ENCODE data around the gene CD180. TPM values are rescaled to one million over a fixed set of nuclear protein-coding genes. Genes with fewer than 3 reads are reported as not detected.
"Not testable (repeated sequence)": the region's sequence is repeated elsewhere in the genome, so short reads cannot be mapped to it uniquely, and the experiment has no call there.

CD180 gene
- total RNA-seq, 6 experiments from 2014 or later = 0.44 to 3.3 (median 0.67) TPM

DNA sequence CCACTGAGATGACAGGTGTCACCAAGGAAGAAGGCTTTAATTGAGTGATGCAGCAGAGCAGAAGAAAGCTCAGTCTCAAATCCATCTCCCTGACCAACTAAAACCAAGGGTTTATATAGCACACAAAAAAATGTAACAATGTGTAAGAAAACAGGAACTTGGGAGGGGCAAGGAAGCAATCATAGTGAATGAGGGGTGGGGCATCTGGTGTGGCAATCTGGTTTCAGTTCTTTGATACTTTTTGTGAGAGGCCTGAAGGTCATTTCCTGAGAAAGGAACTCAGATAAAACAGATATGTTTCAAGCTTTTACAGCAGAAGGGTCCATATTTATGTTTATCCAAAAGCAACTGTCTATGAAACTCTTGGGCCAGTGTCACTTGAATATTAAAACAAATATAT is 19.7 kb downstream of the CD180 start:
- ATAC-seq (no peak), DNase-seq (no peak)
- Histone ChIP-seq H3K4me1 (no peaks in the 10 kb centered on the region), H3K36me3 (no peaks in the 10 kb centered on the region), H3K27ac (no peak overlapping the region), H3K9me3 (no peaks in the 10 kb centered on the region), H3K27me3 (no peaks in the 10 kb centered on the region), H3K4me3 (no peak overlapping the region)
- intact Hi-C loops (cut with DNase I) = no loop called here
- TF ChIP-seq POLR2A (IDR thresholded peaks at IDR 0.05) = no peak
- TF ChIP-seq, protein P1, sequence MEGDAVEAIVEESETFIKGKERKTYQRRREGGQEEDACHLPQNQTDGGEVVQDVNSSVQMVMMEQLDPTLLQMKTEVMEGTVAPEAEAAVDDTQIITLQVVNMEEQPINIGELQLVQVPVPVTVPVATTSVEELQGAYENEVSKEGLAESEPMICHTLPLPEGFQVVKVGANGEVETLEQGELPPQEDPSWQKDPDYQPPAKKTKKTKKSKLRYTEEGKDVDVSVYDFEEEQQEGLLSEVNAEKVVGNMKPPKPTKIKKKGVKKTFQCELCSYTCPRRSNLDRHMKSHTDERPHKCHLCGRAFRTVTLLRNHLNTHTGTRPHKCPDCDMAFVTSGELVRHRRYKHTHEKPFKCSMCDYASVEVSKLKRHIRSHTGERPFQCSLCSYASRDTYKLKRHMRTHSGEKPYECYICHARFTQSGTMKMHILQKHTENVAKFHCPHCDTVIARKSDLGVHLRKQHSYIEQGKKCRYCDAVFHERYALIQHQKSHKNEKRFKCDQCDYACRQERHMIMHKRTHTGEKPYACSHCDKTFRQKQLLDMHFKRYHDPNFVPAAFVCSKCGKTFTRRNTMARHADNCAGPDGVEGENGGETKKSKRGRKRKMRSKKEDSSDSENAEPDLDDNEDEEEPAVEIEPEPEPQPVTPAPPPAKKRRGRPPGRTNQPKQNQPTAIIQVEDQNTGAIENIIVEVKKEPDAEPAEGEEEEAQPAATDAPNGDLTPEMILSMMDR (IDR thresholded peaks at IDR 0.05) = no peak

GRCh38 chr5:67173959-67174358 is 22.6 kb downstream of the CD180 start:
- H3K9me3 ChIP-seq = no peaks in the 10 kb centered on the region
- H3K27me3 ChIP-seq = no peaks in the 10 kb centered on the region
- intact Hi-C loops (cut with DNase I) = no loop called here
- TF ChIP-seq, protein P1 (IDR thresholded peaks at IDR 0.05) = no peak
- no peak for TF ChIP-seq POLR2A (IDR thresholded peaks at IDR 0.05)
- no peak for ATAC-seq
- no peaks in the 10 kb centered on the region for H3K4me1 ChIP-seq
- no peaks in the 10 kb centered on the region for H3K36me3 ChIP-seq
- 100% methylated on average over 1 of the region's 1 CpG for WGBS (ENCODE audit: insufficient coverage, low coverage, low lambda C conversion rate, missing lambda C conversion rate)
- H3K27ac ChIP-seq = no peak overlapping the region
- no peak overlapping the region for H3K4me3 ChIP-seq
- no peak for DNase-seq

DNA sequence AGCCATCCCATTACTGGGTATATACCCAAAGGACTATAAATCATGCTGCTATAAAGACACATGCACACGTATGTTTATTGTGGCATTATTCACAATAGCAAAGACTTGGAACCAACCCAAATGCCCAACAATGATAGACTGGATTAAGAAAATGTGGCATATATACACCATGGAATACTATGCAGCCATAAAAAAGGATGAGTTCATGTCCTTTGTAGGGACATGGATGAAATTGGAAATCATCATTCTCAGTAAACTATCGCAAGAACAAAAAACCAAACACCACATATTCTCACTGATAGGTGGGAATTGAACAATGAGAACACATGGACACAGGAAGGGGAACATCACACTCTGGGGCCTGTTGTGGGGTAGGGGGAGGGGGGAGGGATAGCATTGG is 23.2 kb downstream of the CD180 start:
- H3K36me3 ChIP-seq; DNase-seq; H3K4me3 ChIP-seq; H3K27ac ChIP-seq; intact Hi-C loops (cut with DNase I); H3K27me3 ChIP-seq; ATAC-seq; H3K4me1 ChIP-seq; H3K9me3 ChIP-seq: not testable (repeated sequence)
- no CpG with 5 or more reads among the region's 2 CpGs for WGBS (ENCODE audit: insufficient coverage, low coverage, low lambda C conversion rate, missing lambda C conversion rate)

- ATAC-seq (no peak), DNase-seq (no peak)
- 72% methylated on average over 3 of the region's 3 CpGs for WGBS (ENCODE audit: insufficient coverage, low coverage, low lambda C conversion rate, missing lambda C conversion rate)
- Histone ChIP-seq H3K4me3 (no peak overlapping the region), H3K9me3 (no peaks in the 10 kb centered on the region), H3K27me3 (no peaks in the 10 kb centered on the region), H3K4me1 (no peaks in the 10 kb centered on the region), H3K36me3 (no peaks in the 10 kb centered on the region), H3K27ac (no peak overlapping the region)
- intact Hi-C loops (cut with DNase I) = no loop called here
- TF ChIP-seq POLR2A (IDR thresholded peaks at IDR 0.05) = no peak
- TF ChIP-seq, protein P1 (IDR thresholded peaks at IDR 0.05) = no peak
Measured at GRCh38 chr5:67170767-67171166, 25.8 kb downstream of the CD180 start.

DNA sequence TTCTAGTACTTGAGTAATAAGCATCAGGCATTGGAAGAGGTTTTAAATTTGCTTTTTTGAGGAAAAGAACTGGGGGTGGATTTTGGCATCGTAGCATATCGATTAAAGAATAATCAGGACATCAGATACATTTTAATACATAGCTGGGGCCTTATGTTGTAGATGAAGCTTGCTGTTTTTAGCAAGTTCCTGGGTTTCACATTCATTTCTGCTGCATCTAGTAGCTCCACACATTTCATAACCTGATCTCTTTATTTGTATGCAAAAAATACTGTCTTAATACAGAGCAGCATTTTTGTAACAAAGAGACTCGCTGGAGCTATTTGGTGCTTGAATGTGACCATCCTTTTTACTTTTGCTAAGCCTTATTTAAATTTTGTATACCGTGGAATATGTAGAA is 28.5 kb downstream of the CD180 start:
- H3K27me3 ChIP-seq = no peaks in the 10 kb centered on the region
- H3K36me3 ChIP-seq = peaks cover 0 to 19% (median 9%) of the 10 kb centered on the region in 4 donors
- H3K27ac ChIP-seq = no peak overlapping the region
- no peaks in the 10 kb centered on the region for H3K4me1 ChIP-seq
- H3K9me3 ChIP-seq = no peaks in the 10 kb centered on the region
- intact Hi-C loops (cut with DNase I) = no loop called here
- TF ChIP-seq POLR2A (IDR thresholded peaks at IDR 0.05) = no peak
- TF ChIP-seq, protein P1 (IDR thresholded peaks at IDR 0.05) = no peak
- WGBS (ENCODE audit: insufficient coverage, low coverage, low lambda C conversion rate, missing lambda C conversion rate) = 99% methylated on average over 4 of the region's 4 CpGs
- no peak for DNase-seq
- no peak for ATAC-seq
- no peak overlapping the region for H3K4me3 ChIP-seq

Measured in right lobe of liver (tissue), 6 donors.